Activated CD4-positive, alpha-beta T cell treated with anti-CD3 and anti-CD28 coated beads for 4 hours (primary cell): ENCODE data around the gene DDX47.
"Not testable (repeated sequence)": the region's sequence is repeated elsewhere in the genome, so short reads cannot be mapped to it uniquely, and the experiment has no call there.

ENCODE experiments used
- DNase-seq, 2 donors: peaks; one replicate each; pipeline ENCODE4 v3.0.0-alpha.2; 2020

Gene DDX47

GRCh38 chr12:12823811-12824210 is 10.7 kb downstream of the DDX47 start:
- no peak for DNase-seq

DNA sequence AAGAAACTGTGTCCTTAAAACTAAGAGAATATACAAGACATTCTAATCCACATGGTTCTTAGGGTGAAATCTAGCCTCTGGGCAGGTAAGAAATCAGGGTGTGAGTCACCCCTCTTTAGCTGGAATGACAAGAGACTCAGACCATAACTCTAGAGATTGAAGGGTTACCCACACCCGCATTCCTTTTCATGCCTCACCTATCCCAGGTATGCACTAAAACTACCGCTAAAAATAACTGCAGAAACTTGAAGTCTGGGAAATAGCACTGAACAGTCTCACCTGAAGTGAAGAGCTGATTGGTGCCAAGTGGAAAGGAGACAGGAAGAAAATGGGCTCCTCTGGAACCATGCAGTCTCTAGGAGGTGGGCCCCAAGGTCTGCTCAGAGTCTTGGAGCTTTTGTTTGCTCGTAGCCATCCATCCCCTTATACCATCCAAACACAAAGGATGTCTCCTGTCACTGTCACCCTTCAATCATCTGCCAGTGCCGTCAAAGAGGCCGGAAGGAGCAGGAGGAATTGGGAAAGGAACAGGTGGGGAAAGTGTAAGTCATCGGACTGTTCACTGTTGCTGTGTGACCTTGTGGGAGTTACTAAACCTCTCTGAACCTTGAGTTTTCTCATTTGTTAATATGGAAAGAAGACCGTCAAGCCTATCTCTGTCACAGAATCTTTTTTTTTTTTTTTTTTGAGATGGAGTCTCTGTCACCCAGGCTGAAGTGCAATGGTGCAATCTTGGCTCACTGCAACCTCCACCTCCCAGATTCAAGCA is 22.4 kb downstream of the DDX47 start:
- DNase-seq = no peak

DNA sequence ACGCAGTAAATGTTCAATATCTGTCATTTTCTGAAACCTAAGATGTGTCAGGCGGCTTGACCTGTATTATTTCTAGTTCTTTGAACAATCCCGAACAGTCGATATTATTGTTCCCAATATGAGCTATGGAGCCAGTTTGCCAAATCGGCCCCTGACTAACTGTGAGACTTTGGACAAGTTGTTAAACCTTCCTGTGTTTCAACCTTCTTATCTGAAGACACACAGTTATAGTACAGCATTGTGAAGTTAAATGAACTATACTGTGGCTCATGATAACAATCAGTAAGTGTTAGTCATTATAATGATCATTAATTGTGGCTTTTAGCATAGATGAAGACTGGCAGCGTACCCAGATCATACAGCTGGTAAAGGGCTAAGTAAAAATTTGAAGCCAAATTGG is 23.4 kb downstream of the DDX47 start:
- DNase-seq = no peak

DNA sequence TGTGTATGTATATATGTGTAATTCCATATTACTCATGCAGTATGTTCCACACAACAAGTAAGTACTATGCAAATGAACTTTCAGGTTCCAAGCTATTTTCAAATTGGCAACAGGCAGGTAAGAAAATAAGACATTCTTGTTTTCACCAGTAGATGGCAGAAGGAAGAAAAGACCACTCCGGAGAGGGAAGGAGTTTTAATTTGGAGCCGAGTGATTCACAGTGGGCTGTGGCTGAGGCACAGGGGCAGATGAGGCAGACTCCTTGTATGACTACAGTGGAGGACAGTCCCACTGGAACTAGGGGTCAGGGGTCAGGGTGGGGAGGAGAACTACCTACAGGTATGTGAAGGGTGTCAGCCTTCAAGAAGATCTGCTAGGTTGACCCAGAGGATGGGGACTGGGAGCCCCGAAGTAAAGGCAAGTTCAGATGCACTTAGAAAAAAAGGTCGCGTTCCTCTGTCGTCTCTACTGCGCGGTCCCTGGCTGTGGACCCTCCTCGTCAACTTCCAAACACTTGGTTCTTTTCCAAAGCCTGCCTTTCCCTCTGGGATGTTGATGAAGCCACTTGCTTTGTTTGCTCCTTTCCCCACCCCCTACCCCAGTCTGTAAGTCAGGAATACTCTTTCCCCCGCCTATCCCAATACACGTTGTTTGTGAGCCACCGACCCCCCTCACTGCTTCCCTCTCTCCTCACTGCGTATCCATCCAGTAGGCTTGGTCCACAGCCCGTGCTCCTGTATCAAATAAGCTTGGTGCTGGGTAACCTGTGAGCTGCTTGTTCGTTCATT is 24.1 kb downstream of the DDX47 start:
- DNase-seq = peak; percentile 40

DNA sequence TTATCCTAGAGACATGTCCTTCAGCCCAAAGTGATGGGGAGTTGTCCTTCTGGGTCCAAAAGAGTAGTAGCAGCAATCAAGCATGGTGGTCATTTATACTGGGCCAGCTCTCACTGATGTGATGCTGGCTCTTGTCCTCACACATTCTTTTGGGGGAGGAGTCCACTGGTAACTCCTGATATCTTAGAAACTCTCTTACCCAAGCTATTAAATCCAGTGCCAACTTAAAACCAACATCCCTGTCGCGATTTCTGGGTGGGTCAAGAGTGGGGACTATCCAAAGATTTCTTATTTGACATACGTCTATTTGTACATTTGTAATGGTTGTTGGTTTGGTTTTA is 24.6 kb downstream of the DDX47 start:
- no peak for DNase-seq

DNA sequence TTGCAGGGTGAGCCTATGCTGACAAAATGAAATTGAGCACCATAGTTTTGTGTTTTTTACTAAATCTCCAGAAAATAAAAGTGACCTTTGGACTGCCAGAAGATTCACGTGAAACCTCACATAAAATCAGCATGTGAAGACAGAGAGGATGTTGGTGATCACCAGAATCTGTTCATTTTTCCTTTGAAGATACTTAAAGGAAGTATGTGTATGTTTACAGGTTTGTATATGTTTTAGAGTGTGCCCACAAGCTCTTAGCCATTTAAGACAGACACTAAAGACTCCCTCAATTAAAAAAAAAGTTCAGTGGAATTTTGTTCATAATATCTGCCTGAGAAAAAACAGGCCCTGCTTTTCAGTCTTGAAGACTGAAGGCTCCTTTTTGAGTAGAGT is 25.9 kb downstream of the DDX47 start:
- no peak for DNase-seq

DNA sequence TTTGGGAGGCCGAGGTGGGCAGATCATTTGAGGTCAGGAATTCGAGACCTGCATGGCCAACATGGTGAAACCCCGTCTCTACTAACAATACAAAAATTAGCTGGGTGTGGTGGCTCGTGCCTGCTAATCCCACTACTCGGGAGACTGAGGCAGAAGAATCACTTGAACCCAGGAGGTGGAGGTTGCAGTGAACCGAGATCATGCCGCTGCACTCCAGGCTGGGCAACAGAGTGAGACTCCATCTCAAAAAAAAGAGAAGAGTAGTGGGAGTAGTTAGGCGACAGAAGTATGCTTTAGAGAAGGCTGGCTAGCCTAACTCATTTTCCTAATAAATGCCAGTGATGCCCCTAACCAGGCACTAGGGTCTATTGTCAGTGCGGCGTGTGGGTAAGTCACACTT is 26.3 kb downstream of the DDX47 start:
- not testable (repeated sequence) for DNase-seq

- DNase-seq = no peak
Measured at GRCh38 chr12:12839873-12840579, 26.9 kb downstream of the DDX47 start.

GRCh38 chr12:12840580-12840899 is 27.4 kb downstream of the DDX47 start:
- no peak for DNase-seq

- not testable (repeated sequence) for DNase-seq
Measured at GRCh38 chr12:12841428-12841827, 28.3 kb downstream of the DDX47 start.

- no peak for DNase-seq
Measured at GRCh38 chr12:12845794-12846243, 32.7 kb downstream of the DDX47 start.

DNA sequence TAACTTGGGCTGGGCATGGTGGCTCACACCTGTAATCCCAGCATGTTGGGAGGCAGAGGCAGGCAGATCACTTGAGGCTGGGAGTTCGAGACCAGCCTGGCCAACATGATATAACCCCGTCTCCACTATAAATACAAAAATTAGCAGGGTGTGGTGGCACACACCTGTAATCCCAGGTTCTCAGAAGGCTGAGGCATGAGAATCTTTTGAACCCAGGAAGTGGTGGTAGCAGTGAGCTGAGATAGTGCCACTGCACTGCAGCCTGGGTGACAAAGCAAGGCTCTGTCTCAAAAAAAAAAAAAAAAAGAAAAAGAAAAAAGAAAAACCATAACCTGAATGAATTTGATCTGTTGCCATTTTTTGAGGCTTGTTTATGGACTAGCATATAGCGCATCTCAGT is 33.6 kb downstream of the DDX47 start:
- peak in 1 of 2 donors; percentile 13 for DNase-seq

DNA sequence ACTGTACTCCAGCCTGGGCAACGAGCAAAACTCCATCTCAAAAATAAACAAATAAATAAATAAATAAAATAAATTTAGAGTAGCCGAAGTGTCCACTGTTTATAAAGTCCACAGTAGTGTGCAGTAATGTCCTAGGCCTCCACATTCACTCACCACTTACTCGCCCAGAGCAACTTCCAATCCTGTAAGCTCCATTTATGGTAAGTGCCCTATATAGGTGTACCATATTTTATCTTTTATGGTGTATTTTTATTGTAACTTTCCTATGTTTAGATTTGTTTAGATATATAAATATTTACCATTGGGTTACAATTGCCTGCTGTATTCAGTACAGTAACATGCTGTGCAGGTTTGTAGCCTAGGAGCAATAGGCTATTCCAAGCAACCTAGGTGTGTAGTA is 40.3 kb downstream of the DDX47 start:
- DNase-seq = no peak

- DNase-seq = no peak
Measured at GRCh38 chr12:12859690-12860089, 46.5 kb downstream of the DDX47 start.

DNA sequence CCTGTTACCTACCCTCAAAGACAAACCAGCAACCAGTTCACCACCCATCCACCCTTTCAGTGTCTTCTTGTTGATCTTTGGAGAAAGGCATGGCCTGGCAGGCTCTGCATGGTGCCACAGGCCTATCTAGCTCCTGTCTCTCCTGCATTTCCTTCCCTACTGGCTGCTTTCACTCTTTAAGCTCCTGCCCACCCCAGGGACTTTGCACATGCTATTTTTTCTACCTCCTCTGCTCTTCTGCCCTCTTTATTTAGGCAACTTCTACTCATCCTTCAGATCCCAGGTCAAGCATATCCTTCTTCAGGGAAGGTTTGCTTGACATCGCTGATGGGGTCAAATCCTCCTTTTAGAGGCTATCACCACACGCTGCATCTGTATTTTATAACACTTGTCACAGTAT is 51.1 kb downstream of the DDX47 start:
- DNase-seq = no peak

DNA sequence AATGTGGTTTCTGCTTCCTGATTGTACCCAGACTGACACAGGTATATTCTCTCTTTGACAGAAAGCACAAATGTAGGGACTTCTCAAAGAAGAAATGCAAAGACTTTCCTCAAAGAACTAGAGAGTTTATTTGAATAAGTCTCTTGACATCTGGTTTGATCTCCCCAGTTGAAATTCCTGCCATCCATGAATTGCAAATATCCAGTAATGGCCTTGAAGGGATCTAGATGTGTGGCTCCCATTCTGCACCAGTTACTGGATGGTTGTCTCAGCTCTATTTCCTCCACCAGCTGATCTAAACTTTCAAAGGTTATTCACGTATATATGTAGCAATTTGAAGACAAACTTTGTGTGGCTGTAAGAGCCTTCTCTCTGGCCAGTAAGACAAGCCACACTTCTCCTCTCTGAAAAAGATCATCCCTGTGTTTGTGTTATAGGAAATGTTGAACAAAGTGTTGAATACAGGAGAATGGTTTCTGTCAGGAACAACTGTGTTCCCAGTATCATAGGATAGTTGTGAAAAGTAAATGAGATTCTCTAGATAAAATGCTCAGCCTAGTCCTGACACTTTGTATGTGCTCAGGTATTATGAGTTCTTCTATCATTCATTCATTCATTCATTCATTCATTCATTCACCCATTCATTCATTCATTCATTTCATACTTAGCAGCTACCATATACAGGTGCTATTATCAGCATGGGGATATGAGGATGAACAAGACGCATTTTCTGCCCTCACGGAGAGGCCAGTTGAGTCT is 55.5 kb downstream of the DDX47 start:
- DNase-seq = no peak

DNA sequence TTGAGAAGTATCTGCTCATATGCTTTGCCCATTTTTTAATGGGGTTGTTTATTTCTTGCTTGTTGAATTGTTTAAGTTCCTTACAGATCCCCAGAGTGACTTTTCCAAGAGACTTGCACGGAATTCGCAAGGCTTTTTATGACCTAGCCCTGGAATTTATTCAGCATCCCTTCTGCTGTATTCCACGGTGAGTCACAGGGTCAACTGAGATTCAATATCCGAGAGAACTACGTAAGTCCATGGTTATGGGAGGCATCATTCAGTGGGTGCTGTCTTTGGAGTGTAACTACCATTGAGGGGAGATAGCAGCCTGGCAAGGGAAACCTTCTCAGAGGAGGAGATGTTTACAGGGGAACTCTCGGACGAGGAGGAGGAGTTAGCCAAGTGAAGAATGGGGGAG is 57.3 kb downstream of the DDX47 start:
- DNase-seq = no peak

DNA sequence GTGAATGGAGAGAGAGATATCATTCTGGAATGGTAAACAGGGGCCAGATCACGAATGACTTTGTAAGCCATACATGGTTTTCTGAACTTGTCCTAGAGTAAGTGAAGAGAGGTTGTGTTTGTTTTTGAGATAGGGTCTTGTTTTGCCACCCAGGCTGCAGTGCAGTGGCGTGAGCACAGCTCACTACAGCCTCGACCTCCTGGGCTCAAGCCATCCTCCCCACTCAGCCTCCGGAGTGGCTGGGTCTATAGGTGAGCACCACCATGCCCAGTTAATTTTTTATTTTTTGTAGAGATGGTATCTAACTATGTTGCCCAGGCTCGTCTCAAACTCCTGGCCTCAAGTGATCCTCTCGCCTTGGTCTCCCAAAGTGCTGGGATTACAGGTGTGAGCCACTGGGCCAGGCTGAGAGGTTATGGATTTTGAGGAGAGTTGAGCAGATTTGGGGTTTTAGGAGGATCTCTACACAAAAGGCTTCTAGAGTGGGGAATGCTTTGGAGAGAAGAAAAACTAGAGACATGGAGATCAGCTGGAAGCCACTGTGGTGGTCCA is 58.5 kb downstream of the DDX47 start:
- DNase-seq = no peak

GRCh38 chr12:12872139-12872933 is 59.2 kb downstream of the DDX47 start:
- no peak for DNase-seq

DNA sequence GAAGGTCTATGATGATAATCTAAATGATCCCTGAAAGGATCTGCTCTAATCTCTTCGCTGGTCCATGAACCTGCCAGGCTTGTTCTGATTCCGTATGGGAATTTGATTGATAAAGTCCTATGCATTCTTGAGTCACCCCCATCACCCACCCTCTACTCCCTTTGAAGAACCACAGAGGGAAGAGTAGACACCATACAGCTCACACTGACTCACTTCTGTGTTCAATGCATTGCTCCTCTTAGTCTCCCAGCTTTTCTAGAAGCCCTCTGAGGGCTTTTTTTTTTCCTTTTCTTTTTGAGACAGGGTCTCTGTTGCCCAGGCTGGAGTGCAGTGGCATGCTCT is 59.8 kb downstream of the DDX47 start:
- no peak for DNase-seq

GRCh38 chr12:12874029-12874428 is 60.9 kb downstream of the DDX47 start:
- DNase-seq = no peak

DNA sequence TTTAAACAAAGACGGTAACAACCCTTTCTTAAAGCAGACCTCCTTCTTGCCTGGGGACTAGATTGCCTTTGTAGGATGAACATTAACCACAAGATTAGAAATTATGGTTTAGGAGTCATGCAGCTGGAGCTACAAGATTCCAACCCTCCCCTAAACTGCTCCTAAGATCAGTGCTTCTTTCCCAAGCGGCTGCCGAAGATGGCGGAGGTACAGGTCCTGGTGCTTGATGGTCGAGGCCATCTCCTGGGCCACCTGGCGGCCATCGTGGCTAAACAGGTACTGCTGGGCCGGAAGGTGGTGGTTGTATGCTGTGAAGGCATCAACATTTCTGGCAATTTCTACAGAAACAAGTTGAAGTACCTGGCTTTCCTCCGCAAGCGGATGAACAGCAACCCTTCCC is 62.2 kb downstream of the DDX47 start:
- DNase-seq = not testable (repeated sequence)
